ENCODE data around the gene LPCAT3. TPM values are rescaled to one million over a fixed set of nuclear protein-coding genes. Genes with fewer than 3 reads are reported as not detected.

Gene LPCAT3
- total and polyA plus RNA-seq, 2 of the 13 experiments (the other 11 are each of a cell fraction or from before 2014, with no cell fraction given) = 44.5 to 64.3 TPM

- TF ChIP-seq, protein P1, sequence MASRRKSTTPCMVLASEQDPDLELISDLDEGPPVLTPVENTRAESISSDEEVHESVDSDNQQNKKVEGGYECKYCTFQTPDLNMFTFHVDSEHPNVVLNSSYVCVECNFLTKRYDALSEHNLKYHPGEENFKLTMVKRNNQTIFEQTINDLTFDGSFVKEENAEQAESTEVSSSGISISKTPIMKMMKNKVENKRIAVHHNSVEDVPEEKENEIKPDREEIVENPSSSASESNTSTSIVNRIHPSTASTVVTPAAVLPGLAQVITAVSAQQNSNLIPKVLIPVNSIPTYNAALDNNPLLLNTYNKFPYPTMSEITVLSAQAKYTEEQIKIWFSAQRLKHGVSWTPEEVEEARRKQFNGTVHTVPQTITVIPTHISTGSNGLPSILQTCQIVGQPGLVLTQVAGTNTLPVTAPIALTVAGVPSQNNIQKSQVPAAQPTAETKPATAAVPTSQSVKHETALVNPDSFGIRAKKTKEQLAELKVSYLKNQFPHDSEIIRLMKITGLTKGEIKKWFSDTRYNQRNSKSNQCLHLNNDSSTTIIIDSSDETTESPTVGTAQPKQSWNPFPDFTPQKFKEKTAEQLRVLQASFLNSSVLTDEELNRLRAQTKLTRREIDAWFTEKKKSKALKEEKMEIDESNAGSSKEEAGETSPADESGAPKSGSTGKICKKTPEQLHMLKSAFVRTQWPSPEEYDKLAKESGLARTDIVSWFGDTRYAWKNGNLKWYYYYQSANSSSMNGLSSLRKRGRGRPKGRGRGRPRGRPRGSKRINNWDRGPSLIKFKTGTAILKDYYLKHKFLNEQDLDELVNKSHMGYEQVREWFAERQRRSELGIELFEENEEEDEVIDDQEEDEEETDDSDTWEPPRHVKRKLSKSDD (CRISPR knock-in tag; IDR thresholded peaks at IDR 0.05; ENCODE audit: low read depth) = 0 out of 2 replicates have a peak, but pooled peaks have one; percentile 65
- TF ChIP-seq HOXA5 (CRISPR knock-in tag; IDR thresholded peaks at IDR 0.05) = no peak; the same call in 1 of the 2 replicates
- TF ChIP-seq ZNF652 (CRISPR knock-in tag; IDR thresholded peaks at IDR 0.05; ENCODE audit: borderline replicate concordance, low read depth) = no peak
- peak; percentile 81; the same call in 1 of the 2 replicates for TF ChIP-seq KDM4B (CRISPR knock-in tag; IDR thresholded peaks at IDR 0.05)
- no peak for TF ChIP-seq ATF6 (CRISPR knock-in tag; conservative IDR thresholded peaks at IDR 0.05)
- TF ChIP-seq ZMAT3 (CRISPR knock-in tag; conservative IDR thresholded peaks at IDR 0.05) = no peak
- TF ChIP-seq, protein P2, sequence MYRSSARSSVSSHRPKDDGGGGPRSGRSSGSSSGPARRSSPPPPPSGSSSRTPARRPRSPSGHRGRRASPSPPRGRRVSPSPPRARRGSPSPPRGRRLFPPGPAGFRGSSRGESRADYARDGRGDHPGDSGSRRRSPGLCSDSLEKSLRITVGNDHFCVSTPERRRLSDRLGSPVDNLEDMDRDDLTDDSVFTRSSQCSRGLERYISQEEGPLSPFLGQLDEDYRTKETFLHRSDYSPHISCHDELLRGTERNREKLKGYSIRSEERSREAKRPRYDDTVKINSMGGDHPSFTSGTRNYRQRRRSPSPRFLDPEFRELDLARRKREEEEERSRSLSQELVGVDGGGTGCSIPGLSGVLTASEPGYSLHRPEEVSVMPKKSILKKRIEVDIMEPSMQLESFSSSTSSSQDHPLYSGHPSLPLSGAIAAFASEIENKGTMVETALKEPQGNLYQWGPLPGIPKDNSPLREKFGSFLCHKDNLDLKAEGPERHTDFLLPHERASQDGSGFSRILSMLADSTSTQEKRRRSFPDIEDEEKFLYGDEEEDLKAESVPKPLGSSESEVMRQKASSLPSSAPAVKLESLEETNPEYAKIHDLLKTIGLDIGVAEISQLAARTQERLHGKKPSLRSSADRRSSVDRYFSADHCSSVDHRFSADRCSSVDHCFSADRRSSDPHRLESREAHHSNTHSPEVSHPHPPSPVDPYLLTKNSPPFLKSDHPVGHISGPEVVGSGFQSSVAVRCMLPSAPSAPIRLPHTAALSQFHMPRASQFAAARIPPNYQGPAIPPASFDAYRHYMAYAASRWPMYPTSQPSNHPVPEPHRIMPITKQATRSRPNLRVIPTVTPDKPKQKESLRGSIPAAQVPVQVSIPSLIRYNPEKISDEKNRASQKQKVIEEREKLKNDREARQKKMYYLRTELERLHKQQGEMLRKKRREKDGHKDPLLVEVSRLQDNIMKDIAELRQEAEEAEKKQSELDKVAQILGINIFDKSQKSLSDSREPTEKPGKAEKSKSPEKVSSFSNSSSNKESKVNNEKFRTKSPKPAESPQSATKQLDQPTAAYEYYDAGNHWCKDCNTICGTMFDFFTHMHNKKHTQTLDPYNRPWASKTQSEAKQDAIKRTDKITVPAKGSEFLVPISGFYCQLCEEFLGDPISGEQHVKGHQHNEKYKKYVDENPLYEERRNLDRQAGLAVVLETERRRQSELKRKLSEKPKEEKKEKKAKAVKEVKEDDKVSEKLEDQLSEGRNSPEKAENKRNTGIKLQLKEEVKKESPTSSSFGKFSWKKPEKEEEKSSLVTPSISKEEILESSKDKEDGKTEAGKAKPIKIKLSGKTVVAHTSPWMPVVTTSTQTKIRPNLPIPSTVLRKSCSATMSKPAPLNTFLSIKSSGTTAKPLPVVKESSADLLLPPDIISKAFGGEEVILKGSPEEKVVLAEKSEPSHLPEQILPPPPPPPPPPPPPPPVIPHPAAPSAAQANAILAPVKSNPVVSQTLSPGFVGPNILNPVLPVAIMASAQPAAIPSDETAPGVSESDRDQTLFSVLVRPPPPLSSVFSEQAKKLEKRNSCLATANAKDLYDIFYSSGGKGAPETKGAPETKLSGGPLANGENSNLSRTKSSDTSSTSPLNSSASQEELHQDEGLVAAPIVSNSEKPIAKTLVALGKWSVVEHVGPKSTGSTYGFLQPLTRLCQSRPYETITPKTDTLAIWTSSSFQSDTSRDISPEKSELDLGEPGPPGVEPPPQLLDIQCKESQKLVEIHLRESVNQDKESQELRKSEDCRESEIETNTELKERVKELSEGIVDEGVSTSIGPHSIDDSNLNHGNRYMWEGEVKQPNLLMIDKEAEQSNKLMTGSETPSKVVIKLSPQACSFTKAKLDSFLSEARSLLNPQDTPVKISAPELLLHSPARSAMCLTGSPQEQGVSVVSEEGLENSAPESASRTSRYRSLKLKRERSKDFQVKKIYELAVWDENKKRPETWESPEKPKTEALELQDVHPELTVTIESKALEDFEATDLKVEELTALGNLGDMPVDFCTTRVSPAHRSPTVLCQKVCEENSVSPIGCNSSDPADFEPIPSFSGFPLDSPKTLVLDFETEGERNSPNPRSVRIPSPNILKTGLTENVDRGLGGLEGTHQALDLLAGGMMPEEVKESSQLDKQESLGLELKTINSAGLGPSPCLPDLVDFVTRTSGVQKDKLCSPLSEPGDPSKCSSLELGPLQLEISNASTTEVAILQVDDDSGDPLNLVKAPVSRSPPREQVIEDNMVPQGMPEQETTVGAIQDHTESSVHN (CRISPR knock-in tag; IDR thresholded peaks at IDR 0.05) = no peak
- TF ChIP-seq, protein P3, sequence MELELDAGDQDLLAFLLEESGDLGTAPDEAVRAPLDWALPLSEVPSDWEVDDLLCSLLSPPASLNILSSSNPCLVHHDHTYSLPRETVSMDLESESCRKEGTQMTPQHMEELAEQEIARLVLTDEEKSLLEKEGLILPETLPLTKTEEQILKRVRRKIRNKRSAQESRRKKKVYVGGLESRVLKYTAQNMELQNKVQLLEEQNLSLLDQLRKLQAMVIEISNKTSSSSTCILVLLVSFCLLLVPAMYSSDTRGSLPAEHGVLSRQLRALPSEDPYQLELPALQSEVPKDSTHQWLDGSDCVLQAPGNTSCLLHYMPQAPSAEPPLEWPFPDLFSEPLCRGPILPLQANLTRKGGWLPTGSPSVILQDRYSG (CRISPR knock-in tag; IDR thresholded peaks at IDR 0.05) = no peak
- 0 out of 2 replicates have a peak, but pooled peaks have one; percentile 22 for TF ChIP-seq ZBTB26 (CRISPR knock-in tag; IDR thresholded peaks at IDR 0.05; ENCODE audit: borderline replicate concordance)
- no peak for TF ChIP-seq ETS1 (CRISPR knock-in tag; IDR thresholded peaks at IDR 0.05)
Measured at GRCh38 chr12:6981152-6982052, 36.9 kb downstream of the LPCAT3 start (continued).

All from HepG2 (cell line).